NCI-H446 treated with DMSO at 0.1 percent for 48 hours (cell line): ENCODE results near the gene LTBP2.

ENCODE experiments used
- DNase-seq: peaks from one replicate; lab custom pipeline; 2025; lab: John Stamatoyannopoulos, UW

Gene LTBP2

GRCh38 chr14:74571901-74572725, 39.9 kb downstream of the LTBP2 start:
- no peak for DNase-seq

GRCh38 chr14:74571441-74571841, 40.6 kb downstream of the LTBP2 start:
- no peak for DNase-seq

- DNase-seq: no peak
These were observed 41.3 kb downstream of the LTBP2 start for GRCh38 chr14:74570696-74571095.

GRCh38 chr14:74569806-74570591, 42.0 kb downstream of the LTBP2 start:
- no peak for DNase-seq

GRCh38 chr14:74569387-74569786, 42.6 kb downstream of the LTBP2 start:
- DNase-seq: no peak

GRCh38 chr14:74568911-74569310, 43.1 kb downstream of the LTBP2 start:
- no peak for DNase-seq

GRCh38 chr14:74568380-74568649, 43.7 kb downstream of the LTBP2 start:
- no peak for DNase-seq

- no peak for DNase-seq
These were observed 44.2 kb downstream of the LTBP2 start for GRCh38 chr14:74567646-74568379.

- DNase-seq: no peak
These were observed 44.8 kb downstream of the LTBP2 start for GRCh38 chr14:74567219-74567618.

- no peak for DNase-seq
These were observed 45.6 kb downstream of the LTBP2 start for GRCh38 chr14:74566174-74567141.

- no peak for DNase-seq
These were observed 48.4 kb downstream of the LTBP2 start for GRCh38 chr14:74563586-74564159.

GRCh38 chr14:74563233-74563585, 48.8 kb downstream of the LTBP2 start:
- no peak for DNase-seq

GRCh38 chr14:74562515-74563232, 49.4 kb downstream of the LTBP2 start:
- DNase-seq: no peak

- DNase-seq: no peak
These were observed 53.4 kb downstream of the LTBP2 start for GRCh38 chr14:74558655-74559054.

- no peak for DNase-seq
These were observed 54.3 kb downstream of the LTBP2 start for GRCh38 chr14:74557691-74558090.

- no peak for DNase-seq
These were observed 56.5 kb downstream of the LTBP2 start for GRCh38 chr14:74555476-74556050.

- DNase-seq: no peak
These were observed 57.2 kb downstream of the LTBP2 start for GRCh38 chr14:74554742-74555362.

GRCh38 chr14:74552623-74553022, 59.4 kb downstream of the LTBP2 start:
- DNase-seq: peak; percentile 17

- DNase-seq: no peak
These were observed 60.3 kb downstream of the LTBP2 start for GRCh38 chr14:74551431-74552371.
